Measurements from ENCODE around the gene CACTIN.
"Not testable (repeated sequence)": the region's sequence is repeated elsewhere in the genome, so short reads cannot be mapped to it uniquely, and the experiment has no call there.

Gene CACTIN

DNA sequence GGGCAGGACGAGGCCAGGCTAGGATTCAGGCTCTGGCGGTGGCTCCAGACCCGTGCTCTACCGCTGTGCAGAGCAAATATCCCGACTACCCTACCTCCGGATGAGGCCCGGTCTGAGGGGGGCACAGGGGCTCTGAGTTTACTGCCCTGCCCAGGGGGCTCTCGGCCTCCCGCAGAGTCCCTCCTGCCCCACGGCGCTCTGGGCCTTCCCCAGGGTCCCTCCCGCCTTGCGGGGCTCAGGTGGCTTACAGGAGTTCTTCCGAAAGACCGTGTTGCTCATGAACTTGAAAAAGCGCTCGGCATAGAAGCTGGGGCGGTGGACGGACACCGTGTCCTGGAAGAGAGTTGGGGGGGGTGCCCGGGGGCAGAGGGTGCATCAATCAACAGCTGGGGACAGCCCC lies 19.1 kb upstream of the CACTIN start:
- DNase-seq (ENCODE audit: low spot score): no peak

DNA sequence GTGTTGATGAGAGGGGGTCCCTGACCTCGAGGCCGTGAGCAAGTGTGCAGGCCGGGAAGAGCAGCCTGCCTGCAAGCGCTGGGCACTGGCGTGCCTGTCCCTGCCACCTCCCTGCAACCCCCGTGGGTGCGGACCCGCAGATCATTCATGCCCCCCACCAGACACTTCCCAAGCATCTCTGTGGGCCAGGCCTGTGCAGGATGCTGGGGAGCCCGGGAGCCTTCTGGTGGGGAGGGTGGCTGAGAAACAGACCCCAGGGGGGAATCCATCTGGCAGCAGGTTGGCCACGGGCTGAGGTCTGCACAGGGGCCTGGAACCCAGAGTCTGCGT lies 18.4 kb upstream of the CACTIN start:
- no peak for DNase-seq (ENCODE audit: low spot score)

DNA sequence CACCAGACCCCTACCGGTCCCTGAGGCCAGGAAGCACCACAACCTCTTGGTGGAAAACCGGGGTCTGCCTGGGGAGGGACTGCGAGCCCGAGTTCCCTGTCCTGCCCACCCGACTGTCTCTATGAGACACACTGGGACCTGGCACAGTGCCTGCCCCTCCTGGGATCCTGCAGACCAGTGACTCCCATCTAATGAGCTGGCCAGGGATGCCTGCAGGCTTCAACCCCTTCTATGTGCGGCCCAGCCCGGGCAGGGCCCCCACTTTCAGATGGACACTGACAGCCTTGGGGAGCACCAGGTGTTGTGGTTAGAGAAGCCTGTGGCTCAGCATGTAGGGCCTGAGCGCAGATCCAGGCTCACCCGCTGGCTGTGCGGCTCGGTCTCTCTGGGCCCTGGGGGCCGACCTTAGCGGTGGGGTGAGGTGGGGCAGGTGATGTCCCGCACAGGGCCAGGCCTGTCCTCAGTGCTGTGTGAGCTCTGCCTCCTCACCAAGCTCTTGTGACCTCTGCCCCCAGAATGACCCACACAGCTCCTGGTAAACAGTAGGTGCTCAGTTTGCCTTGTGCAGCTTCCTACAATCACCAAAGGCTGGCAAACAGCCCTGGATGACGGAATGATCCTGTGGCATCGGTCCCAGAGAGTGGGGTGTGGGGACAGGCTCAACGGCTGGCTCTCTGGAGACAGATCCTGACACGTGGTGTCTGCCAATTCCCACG lies 17.9 kb upstream of the CACTIN start:
- no peak for DNase-seq (ENCODE audit: low spot score)

DNA sequence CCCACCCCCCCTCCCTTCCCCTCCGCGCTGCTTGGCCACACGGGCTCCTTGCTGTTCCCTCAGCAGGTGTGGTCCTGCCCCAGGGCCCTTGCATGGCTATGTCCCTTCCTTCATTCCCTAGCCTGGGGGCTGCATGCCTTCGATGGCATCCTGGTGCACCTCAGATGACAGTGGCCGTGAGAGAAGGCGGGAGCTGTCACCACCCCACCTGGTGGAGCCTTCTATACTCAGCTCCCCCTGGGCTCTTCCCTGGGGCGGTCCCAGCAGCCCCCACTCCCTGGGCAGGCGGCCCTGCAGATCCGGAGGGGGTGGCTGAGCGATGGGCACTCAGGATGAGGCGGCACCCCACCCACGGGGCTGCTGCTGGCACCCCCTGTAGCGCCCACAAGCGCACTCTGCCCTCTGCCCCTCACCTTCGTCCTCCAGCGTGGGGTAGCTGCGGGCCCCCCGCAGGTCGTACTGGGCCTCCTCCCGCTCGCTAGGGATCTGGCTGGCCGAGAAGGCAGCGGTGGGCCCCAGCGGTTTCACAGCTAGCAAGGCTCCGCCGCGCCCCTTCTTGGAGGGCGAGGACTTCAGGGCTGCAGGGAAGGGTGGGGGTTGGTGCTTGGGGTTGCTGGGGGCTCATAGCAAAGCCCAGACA lies 17.2 kb upstream of the CACTIN start:
- DNase-seq (ENCODE audit: low spot score): no peak

- no peak for DNase-seq (ENCODE audit: low spot score)
Measured at GRCh38 chr19:3642987-3643673, 16.5 kb upstream of the CACTIN start.

GRCh38 chr19:3642296-3642695 lies 15.7 kb upstream of the CACTIN start:
- DNase-seq (ENCODE audit: low spot score): no peak

DNA sequence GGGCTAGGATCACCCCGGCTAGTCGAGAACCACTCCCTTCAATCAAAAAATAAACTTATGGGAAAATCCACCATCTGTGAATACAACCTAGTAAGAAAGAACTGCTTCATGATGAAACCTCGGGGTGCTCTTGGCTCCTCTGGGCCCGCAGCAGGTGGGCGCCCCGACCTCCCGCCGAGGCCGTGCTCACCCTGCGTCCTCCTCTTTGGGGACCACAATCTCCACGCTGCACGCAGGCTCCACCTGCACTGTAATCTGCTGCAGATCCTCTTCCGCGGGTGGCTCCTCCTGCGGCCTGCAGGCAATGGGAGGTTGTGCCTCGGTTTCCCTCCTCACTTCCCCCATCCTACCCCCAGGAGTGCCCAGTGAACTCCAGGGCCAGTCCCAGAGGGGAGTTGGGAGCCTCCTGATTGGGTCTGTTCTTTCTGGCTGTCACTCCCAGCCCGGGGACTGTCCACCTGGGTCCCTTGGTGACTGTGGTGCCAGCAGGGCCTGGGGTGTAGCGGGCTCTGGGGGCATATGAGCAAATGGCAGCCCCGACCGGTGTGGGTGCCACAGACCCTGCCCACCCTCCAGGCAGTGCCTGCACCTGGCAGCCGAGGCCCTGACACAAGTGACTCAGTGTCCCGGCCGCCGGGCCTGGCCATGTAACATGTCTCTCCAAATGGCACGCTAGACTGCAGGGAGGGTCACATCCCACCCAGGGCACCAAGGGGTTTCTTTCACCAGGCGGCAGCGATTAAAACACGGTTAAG lies 15.1 kb upstream of the CACTIN start:
- no peak for DNase-seq (ENCODE audit: low spot score)

DNA sequence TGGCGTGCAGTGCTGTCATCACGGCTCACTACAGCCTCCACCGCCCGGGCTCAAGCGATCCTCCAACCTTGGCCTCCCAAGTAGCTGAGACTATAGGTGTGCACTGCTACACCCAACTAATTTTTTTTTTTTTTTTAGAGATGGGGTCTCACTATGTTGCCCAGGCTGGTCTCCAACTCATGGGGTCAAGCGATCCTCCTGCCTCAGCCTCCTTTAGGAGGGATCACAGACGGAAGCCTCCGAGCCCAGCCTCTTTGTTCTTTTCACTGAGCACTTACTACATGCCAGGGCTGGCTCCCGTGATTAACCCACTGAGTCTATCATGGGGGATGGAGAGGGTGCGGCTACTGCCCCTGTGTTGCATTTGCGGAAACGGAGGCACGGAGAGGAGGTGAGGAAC lies 12.9 kb upstream of the CACTIN start:
- no peak for DNase-seq (ENCODE audit: low spot score)

DNA sequence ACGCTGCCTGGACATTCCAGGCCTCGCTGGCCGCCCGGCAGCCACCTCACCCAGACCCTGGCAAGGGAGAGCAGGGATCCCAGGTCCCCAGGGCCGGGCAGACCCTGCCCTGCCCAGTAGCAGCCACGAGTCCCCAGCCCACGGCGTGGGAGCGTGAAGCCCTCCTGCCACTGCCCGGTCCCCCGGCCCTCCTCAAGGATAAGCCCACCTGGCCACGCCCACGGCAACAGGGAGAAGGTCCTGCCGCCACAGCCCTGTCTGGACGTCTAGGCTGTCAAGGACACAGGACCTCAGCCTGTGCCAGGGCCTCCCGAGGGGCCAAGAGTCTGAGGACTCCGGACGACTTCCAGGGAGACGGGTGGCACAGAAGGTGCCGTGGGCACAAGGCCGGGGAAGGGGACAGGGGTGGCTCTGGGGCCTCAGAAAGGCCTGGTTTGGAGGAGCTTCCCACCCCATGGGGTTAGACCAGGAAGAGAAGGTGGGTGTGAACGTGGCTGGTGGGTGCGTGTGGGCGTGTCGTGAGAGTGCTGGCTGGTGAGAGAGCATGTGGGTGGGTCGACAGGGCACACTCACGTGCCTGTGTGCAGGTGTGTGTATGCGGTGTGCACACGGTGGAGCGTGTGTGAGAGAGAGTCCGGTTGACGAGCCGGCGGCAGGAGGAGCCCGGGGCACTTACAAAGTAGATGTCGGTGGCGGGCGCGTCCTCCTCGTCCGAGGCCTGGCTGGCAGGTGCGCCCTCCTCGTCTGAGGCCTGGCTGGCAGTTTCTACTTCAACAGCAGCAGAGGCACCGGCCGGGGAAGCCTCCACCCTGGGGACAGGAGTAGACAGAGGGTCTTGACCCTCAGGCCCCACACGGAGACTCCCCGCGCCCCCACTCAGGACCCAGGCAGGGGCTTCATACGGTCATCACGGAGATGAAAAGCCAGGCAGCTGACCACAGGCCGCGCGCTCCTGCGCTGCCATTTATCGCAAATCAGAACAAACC lies 11.9 kb upstream of the CACTIN start:
- DNase-seq (ENCODE audit: low spot score): no peak

- no peak for DNase-seq (ENCODE audit: low spot score)
Measured at GRCh38 chr19:3637621-3638020, 11.0 kb upstream of the CACTIN start.

- no peak for DNase-seq (ENCODE audit: low spot score)
Measured at GRCh38 chr19:3636962-3637361, 10.4 kb upstream of the CACTIN start.

GRCh38 chr19:3636506-3636905 lies 9.9 kb upstream of the CACTIN start:
- DNase-seq (ENCODE audit: low spot score): no peak

GRCh38 chr19:3634496-3635045 lies 8.0 kb upstream of the CACTIN start:
- DNase-seq (ENCODE audit: low spot score): no peak

GRCh38 chr19:3633559-3633988 lies 7.0 kb upstream of the CACTIN start:
- DNase-seq (ENCODE audit: low spot score): no peak

DNA sequence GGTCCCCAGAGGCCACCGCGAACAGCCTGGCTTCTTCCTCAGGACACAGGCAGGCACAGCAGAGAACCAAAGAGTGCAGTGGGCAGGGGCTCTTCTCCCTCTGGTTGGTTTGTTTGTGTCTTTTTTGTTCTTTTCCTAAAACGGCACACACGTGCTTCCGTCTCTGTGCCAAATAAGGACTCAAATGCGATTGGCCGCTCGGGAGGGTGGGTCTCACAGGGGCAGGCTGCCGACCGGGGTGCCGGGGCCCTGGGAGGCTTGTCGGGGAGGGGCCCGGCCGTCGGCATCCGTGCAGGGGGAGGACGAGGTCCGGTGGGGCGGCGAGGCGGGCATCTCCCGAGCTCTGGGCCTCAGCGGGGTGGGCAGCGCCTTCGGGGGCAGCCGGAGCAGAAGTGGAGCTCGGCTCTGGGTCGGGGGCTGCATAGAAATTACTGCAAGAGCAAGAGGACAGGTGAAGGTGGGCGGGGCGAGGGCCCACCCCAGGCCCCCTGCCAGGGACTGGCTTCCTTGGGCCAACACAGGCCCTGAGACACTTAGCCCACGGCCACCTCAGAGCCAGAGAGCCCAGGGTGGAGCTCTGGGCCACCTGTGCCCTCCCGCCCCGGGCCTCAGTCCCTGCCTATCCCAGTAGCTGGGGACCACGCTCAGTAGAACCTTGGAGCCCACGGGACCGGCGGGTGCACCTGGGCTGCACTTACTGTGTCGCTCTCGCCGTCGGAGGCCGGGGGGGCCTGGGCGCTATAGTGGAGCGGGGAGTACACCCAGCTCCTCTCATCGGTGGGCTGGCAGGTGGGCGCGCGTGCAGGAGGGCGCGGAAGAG lies 6.4 kb upstream of the CACTIN start:
- DNase-seq (ENCODE audit: low spot score): no peak

GRCh38 chr19:3632098-3632497 lies 5.5 kb upstream of the CACTIN start:
- DNase-seq (ENCODE audit: low spot score): no peak

DNA sequence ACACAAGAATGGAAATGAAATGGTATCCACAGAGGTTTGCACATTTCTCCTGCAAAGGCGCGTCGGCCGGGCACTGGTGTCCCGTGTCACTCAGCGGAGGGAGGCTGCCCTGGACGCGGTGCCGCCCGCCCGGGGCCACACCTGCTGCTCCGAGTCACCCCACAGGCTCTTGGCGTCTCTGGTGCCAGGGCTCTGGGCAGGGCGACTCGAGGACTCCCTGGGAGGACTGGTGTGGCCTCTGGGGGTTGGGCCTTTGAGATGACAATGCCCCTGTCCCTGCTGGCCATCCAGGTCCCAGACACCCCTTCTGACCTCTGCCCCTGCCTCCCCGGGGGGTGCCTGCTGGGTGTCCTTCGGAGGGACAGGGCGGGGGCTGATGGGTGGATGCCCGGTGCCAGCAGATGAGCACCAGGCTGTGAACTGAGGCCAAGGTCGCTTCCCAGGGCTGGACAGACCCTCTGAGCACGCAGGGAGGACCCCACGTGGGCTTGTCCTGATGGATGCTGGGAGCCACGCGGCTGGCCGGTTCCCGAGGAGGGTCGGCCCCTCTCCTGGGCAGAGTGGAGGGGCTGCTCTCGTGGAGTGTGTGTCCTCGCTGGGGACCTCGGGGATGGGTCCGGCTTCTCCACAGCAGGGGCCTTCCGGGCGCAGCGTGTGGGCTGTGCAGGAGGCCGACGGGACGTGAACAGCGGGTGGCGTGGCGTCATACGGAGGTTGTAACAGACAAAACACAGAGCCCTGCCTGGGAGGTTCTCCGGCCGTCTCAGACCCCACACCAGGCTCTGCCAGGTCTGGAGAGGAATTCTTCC lies 4.7 kb upstream of the CACTIN start:
- DNase-seq (ENCODE audit: low spot score): no peak

- DNase-seq (ENCODE audit: low spot score): not testable (repeated sequence)
Measured at GRCh38 chr19:3628766-3629165, 2.2 kb upstream of the CACTIN start.

GRCh38 chr19:3627351-3627723 lies 747 bp upstream of the CACTIN start:
- DNase-seq (ENCODE audit: low spot score): no peak
